ENCODE measurements around the gene EEF1A1.
"Not testable (repeated sequence)": the region's sequence is repeated elsewhere in the genome, so short reads cannot be mapped to it uniquely, and the experiment has no call there.

DNA sequence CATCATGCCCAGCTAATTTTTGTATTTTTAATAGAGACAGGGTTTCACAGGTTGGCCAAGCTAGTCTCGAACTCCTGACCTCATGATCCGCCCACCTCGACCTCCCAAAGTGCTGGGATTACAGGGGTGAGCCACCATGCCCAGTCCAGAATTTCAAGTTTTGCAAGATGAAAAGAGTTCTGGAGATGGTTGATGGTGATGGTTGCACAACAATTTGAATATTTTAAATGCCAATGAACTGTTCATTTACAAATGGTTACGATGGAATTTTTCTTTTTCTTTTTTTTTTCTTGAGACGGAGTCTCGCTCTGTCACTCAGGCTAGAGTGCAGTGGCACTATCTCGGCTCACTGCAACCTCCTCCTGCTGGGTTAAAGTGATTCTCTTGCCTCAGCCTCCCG lies 15.1 kb downstream of the EEF1A1 start:
- TF ChIP-seq CTCF, POLR2A (IDR thresholded peaks at IDR 0.05): not testable (repeated sequence)
